Epithelial cell of proximal tubule (primary cell): ENCODE data around the gene GRK5. TPM values are rescaled to one million over a fixed set of nuclear protein-coding genes. Genes with fewer than 3 reads are reported as not detected.

Experiments
- DNase-seq: peaks from one replicate; pipeline ENCODE4 v3.0.0-alpha.2; 2011; ENCODE audit warnings: low read depth
- H3K4me3 ChIP-seq: 2 replicates; pipeline ENCODE4 v1.5.1; 2011; ENCODE audit warnings: low read depth, mild to moderate bottlenecking, low read length
- CTCF ChIP-seq: conservative IDR thresholded peaks from 2 replicates; pipeline ENCODE4 v1.5.1; 2012; ENCODE audit warnings: low read depth, mild to moderate bottlenecking, low read length
- total RNA-seq: library from RNA; depleted of rRNA; stranded (reverse); fragments of >200 nt; gene quantifications from 2 replicates; pipeline ENCODE4 v1.2.3, GENCODE V29; 2015

The GRK5 gene
- total RNA-seq, 1 donor from 2014 or later = 2.8 TPM

- no peak overlapping the region for H3K4me3 ChIP-seq
- peak; percentile 63 for TF ChIP-seq CTCF
These were observed 8.9 kb upstream of the GRK5 start for GRCh38 chr10:119198438-119198837.

GRCh38 chr10:119199231-119199992 is 8.0 kb upstream of the GRK5 start:
- no peak overlapping the region for H3K4me3 ChIP-seq
- no peak for DNase-seq
- peak; percentile 93 for TF ChIP-seq CTCF

More at GRCh38 chr10:119198438-119198837, 8.9 kb upstream of the GRK5 start:
- no peak for DNase-seq

- no peak for DNase-seq
- no peak overlapping the region for H3K4me3 ChIP-seq
- TF ChIP-seq CTCF = no peak
These were observed 6.1 kb upstream of the GRK5 start for GRCh38 chr10:119201233-119201632.

GRCh38 chr10:119203006-119203405 is 4.4 kb upstream of the GRK5 start:
- no peak for DNase-seq
- no peak overlapping the region for H3K4me3 ChIP-seq
- no peak for TF ChIP-seq CTCF

- no peak for DNase-seq
- TF ChIP-seq CTCF = no peak
- H3K4me3 ChIP-seq = peak overlapping the region; percentile 73
These were observed 1.3 kb upstream of the GRK5 start for GRCh38 chr10:119205894-119206602.

GRCh38 chr10:119206603-119207365 is 587 bp upstream of the GRK5 start:
- peak overlapping the region; percentile 73 for H3K4me3 ChIP-seq
- DNase-seq = no peak
- TF ChIP-seq CTCF = peak; percentile 54
